Measurements from ENCODE around the gene DROSHA.

- TF ChIP-seq POLR2A (IDR thresholded peaks at IDR 0.05) (no peak), CTCF (IDR thresholded peaks at IDR 0.05) (no peak)
Measured at GRCh38 chr5:31410089-31410488, 121.8 kb downstream of the DROSHA start.
